ENCODE results near the gene CD58. TPM values are rescaled to one million over a fixed set of nuclear protein-coding genes. Genes with fewer than 3 reads are reported as not detected.
"Not testable (repeated sequence)": the region's sequence is repeated elsewhere in the genome, so short reads cannot be mapped to it uniquely, and the experiment has no call there.

CD58 gene
- total and polyA plus RNA-seq, 2 experiments from 2014 or later: 6.1 to 20.0 TPM

DNA sequence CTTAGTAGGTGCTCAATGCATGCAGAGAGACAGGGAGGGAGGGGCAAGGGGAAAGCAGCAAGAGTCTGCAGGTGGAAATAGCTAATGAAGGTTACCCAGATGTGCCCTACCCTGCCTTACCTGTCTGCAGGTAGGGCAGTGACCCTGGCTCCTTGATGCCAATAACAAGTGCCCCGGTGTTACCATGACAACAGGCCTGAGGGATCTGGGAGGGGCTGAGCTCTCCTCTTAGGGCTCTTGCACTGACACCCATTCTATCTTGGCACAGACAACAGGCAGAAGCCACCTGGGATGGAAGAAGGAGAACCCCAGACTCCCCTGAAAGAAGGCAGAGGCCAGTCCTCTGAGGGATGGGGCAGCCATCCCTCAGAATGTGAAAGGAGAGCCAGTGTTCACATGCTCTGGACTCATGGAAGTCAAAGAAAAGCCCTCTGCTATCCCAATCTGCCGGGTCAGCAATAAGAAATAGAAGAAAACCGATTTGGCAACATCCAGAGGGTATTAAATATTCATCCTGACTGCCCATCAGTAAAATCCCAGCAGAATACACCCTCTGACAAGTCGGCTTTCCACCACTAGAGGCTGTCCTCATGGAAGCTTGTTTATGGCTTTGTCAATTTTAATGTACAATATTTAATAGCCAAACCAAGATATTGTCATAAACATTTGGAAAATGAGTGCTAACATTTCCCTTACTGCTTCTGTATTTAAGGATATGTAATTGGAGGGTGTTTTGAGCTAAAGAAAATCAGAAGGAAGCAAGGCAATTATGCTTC is 24.4 kb upstream of the CD58 start:
- not testable (repeated sequence) for H3K9me3 ChIP-seq (ENCODE audit: low read depth); H3K4me3 ChIP-seq; H3K36me3 ChIP-seq; DNase-seq (ENCODE audit: low read depth in 1 of 2, low spot score in 1 of 2); H3K4me1 ChIP-seq (ENCODE audit: low read depth); H3K27ac ChIP-seq; H3K27me3 ChIP-seq
- peak; percentile 47 for TF ChIP-seq CTCF (IDR thresholded peaks at IDR 0.05; ENCODE audit: low read depth, low read length)

DNA sequence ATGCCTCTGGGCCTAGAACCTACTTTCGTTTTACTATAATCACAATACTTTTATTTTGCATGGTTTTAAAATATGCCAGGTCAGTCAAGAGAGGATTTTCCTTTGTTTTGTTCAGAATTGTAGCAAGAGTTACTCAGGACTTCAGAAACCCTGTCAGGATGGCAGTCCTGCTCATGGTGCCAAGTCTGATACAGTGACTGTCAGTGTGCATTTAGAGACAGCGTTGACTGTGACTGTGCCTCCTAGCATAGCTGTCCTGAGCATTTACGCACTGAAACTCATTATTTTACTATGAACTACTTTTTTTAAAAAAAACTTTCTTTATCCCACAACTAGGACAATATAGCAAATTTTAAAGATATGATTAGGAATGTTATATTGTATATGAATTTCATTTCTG is 23.2 kb upstream of the CD58 start:
- H3K9me3 ChIP-seq (ENCODE audit: low read depth); H3K4me1 ChIP-seq (ENCODE audit: low read depth); H3K27ac ChIP-seq; H3K27me3 ChIP-seq; H3K4me3 ChIP-seq; DNase-seq (ENCODE audit: low read depth in 1 of 2, low spot score in 1 of 2); H3K36me3 ChIP-seq: not testable (repeated sequence)

DNA sequence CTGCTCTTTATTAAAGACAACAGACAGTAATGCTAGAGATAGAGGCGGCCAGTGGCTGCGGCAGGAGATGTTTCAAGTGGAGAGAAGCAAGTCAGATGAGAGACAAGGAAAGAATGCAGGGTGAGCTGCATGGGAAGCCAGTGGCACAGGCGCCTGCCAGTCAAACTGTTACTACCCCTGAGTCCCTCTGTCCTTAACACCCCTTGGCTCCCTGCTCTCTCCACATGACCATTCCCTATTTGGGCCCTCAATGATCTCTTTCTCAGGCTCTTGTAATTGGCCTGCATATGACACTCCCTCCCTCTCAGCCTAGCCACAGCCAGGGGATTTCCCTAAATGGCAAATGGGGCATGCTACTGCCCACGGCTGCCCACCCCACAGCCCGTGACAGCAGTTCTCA is 22.6 kb upstream of the CD58 start:
- not testable (repeated sequence) for H3K4me3 ChIP-seq, H3K27ac ChIP-seq, H3K36me3 ChIP-seq

DNA sequence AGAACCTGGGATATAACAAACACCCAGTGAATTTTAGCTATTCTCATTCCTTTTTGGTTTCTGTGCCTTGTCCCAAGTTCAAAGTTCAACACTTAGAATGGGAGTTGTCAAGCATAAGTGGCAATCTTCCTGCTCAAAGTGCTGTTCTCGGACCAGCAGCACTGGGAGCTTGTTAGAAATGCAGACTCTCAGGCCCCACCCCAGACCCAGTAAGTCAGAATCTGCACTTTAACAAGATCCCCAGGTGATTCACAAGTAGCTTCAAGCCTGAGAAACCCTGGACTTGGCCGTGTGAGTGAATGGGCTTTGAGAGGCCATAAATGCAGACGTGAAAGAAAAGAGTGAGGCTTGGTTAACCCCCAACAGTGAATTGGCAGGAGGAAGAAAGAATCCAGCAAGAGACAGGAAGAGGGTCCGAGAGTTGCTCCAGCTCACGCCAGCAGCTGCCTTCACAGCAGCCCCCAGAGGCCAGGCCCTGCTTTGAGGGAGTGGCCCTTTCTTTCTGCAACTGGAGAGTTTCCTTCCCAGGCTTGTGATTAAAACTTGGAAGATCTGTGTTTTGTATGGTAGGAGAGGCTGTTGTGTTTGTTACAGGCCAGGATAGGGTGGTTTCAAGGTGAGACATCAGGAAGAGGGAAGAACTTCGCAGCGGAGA is 21.3 kb upstream of the CD58 start:
- DNase-seq (ENCODE audit: low read depth in 1 of 2, low spot score in 1 of 2); H3K36me3 ChIP-seq; H3K27ac ChIP-seq: not testable (repeated sequence)

More for the DNA sequence above, 22.6 kb upstream of the CD58 start:
- not testable (repeated sequence) for H3K4me1 ChIP-seq (ENCODE audit: low read depth); DNase-seq (ENCODE audit: low read depth in 1 of 2, low spot score in 1 of 2); H3K9me3 ChIP-seq (ENCODE audit: low read depth); H3K27me3 ChIP-seq

DNA sequence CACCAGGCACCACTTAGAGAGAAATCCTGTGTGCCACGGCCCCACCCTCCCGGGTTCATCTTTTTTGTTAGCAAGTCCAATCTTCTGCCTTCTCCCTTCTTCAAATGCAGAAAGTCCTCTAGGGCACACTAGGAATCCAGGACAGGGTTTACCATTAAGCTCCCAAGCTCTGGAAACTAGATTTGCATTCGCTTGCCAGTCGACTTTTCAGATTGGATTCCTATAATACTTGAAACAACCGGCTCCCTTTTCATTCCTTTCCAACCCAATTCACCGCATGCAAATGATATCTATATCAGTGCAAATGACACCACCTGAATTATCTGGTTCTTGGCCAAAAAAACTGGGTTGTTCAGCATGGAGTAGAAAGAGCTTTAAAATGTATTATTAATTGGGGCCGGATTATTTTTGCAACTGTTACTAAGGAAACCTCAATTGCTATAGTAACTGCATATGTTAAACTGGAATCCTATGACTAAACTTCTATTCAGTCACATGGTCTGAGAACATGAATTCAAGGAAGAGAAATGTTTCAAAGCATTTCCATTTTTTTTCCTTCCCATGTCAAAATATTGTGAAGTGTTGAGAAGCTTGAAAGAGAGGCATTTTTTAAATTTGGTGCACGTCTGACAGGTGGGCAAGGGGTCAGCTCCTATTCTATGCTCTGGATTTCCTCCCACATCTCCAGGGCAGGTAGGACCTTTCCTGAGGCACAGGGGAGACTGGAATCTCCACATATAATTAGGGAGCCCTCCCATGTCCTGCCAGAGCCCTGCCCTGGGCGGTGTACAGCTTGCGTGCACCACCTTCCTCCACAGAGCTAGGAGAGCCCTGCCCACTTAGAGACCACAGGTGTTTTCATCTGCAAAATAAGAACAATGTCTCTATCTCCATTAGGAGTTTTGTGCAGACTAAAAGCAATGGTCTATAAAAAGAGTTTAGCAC is 20.5 kb upstream of the CD58 start:
- not testable (repeated sequence) for H3K4me1 ChIP-seq (ENCODE audit: low read depth); H3K36me3 ChIP-seq; DNase-seq (ENCODE audit: low read depth in 1 of 2, low spot score in 1 of 2); H3K4me3 ChIP-seq; H3K9me3 ChIP-seq (ENCODE audit: low read depth); H3K27me3 ChIP-seq; H3K27ac ChIP-seq

More for the DNA sequence above, 21.3 kb upstream of the CD58 start:
- not testable (repeated sequence) for H3K4me1 ChIP-seq (ENCODE audit: low read depth); H3K27me3 ChIP-seq; H3K9me3 ChIP-seq (ENCODE audit: low read depth); H3K4me3 ChIP-seq

DNA sequence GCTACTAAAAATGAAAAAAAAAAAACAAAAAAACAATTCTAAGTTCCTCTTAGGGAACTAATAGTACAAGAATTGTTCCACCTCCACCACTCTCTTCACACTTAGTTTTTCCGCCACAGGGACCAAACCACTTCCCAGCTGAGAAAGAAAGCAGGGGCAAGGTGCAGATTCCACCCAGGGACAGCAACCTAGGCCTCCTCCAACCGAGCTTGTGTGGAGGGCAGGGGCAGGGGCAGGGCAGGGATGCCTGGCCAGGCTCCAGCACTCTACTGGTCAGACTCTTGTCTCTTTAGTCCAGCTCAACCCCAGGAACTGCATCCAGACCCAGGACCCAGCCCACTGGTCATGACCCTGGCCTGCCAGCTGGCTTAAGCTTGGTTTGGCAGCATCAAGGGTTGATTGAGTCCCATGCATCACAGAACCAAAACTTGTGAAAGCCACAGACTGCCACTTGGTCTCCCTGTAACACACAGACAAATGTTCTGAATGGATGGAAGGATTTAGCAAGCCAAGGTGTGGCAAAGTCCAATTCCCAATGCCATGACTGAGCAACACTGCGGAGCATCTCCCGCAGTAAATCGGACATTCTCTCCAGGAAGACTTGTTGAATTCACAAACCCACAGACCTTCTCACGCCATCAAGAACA is 19.7 kb upstream of the CD58 start:
- H3K4me3 ChIP-seq; H3K27ac ChIP-seq; H3K4me1 ChIP-seq (ENCODE audit: low read depth); DNase-seq (ENCODE audit: low read depth in 1 of 2, low spot score in 1 of 2); H3K27me3 ChIP-seq; H3K36me3 ChIP-seq; H3K9me3 ChIP-seq (ENCODE audit: low read depth): not testable (repeated sequence)

- DNase-seq (ENCODE audit: low read depth in 1 of 2, low spot score in 1 of 2); H3K36me3 ChIP-seq; H3K27me3 ChIP-seq; H3K27ac ChIP-seq; H3K4me3 ChIP-seq; H3K4me1 ChIP-seq (ENCODE audit: low read depth); H3K9me3 ChIP-seq (ENCODE audit: low read depth): not testable (repeated sequence)
Measured at GRCh38 chr1:116589101-116589735, 18.4 kb upstream of the CD58 start.
